ENCODE measurements around the gene EPN1. TPM values are rescaled to one million over a fixed set of nuclear protein-coding genes. Genes with fewer than 3 reads are reported as not detected.

The EPN1 gene
- polyA plus RNA-seq = 1.3 and 1.4 TPM in 2 replicates

DNA sequence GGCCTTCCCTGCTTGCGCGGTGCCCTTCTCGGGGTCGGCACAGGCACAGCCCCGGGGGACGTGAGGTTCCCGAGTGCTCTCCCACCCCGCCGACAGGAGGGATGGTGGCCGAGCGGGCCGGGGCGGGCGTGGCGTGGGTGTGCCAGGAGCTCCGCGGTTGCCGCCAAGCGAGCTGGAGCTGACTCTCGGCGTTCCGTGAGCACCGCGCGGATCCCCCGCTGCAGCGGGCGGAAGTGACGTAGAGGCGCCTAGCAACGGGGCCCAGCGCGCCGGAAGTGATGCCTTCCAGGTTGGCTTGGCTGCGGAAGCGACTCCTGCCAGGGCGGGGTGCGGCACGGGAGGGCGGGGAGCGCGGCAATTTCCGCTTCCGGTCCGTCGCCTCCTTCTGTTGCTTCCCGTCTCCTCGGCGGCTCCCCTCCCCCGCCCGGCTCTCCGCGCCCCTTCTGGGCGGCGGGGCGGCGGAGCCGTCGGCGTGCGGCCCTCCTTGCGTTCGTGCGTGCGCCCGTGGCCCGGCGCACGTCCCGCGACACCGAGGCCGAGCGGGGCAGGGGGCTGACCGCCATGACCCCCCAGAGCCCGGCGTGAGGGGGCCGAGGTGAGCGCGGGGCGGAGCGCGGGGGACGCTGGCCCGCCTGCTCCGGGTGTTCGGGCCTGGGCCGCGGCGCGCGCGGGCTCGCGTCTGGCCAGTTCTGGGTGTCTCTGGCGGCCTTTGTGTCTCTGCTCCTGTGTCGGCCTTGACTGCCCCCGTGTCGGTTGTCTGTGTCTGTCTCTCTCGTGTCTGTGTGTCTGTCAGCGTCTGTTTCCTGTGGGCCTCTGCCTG is at the start of gene EPN1:
EPN1 (plus strand) TSS at position 386 of the 820 bp plus-strand sequence. CDS start 3,402 bp downstream, outside the sequence.

DNA sequence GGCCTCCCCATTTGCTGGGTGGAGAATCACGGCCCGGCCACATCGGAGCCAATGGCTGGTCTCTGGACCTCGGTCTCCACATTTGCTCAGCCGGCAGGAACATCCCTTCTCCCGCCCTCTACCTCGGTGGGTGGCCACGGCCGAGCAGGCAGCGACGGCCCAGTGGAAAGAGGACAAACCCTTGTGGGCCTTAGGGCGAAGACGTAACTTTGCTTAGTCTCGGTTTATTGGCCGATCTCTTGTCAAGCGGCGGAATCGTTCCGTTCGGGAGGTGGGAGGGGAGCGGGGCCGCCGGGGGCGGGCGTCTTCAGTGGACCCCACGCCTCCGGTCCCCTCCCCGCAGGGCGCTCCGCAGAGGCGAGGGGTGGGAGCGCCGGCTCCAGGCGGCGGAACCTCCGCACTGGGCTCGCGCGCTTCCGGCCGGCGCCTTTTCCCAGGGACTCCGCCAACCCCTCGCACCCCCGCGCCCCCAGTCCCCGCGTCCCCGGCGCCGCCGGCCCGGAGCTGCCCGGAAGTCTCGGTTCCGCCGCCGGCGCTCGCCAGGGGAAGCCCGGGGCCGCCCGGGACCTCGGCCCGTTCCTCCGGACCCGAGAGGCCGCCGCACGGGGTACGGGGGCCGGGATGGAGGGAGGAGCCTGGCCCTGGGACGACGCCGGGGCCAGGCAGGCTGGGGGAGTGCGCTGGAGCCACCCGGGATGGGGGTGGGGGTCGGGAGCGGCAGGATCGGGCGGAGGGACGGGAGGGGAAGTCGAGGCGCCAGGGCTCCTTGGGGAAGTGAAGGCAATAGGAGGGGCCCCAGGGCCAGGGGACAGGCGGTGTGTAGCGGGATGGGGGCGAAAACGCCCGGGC is 34.2 kb upstream of the EPN1 start, which contains the start of gene ZNF580:
ZNF580 (plus strand) TSS at position 426 of the 849 bp plus-strand sequence. CDS start 1,507 bp downstream, outside the sequence.

DNA sequence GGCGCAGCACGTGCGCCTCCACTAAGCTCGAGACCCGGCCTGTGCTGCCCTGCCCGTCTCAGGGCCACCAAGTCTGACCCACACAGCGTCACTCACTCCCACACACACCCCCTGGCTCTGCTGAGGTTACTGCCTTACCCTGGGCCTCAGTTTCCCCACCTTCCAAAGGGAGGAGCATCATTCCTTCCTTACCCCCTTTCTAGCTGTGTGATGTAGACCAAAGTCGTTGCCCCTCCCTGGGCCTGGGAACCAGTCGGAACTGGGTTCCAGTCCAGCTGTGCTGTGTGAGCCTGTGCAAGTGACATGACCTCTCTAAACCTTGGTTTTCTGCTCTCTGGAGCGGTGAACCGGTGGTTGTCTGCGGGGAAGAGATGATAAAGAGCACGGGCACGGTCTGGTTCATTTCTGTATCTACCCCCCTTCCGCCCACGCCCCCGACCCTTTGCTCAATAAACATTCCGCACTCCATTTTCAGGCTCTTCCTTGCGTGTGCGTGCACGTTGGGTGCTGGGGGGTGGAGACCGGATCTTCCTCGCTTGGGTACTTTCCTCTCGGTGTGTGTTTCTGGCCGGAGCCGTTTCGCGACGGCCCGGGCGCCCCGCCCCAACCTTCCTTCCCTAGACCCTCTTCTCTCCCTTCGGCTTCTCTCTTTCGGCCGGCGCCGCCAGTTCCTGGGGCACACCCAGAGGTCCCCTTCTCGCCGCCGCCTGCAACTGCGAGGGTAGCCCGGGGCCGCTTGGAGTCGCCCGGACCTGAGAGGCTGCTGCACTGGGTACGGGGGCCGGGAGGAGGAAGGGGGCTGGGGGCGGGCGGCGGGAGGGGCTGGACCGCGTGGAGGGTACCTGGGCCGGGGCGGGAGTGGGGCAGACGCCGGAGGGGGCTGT is 31.8 kb upstream of the EPN1 start, which contains the start of gene ZNF581:
ZNF581 (plus strand) TSS at position 647 of the 884 bp plus-strand sequence. CDS start 923 bp downstream, outside the sequence.

DNA sequence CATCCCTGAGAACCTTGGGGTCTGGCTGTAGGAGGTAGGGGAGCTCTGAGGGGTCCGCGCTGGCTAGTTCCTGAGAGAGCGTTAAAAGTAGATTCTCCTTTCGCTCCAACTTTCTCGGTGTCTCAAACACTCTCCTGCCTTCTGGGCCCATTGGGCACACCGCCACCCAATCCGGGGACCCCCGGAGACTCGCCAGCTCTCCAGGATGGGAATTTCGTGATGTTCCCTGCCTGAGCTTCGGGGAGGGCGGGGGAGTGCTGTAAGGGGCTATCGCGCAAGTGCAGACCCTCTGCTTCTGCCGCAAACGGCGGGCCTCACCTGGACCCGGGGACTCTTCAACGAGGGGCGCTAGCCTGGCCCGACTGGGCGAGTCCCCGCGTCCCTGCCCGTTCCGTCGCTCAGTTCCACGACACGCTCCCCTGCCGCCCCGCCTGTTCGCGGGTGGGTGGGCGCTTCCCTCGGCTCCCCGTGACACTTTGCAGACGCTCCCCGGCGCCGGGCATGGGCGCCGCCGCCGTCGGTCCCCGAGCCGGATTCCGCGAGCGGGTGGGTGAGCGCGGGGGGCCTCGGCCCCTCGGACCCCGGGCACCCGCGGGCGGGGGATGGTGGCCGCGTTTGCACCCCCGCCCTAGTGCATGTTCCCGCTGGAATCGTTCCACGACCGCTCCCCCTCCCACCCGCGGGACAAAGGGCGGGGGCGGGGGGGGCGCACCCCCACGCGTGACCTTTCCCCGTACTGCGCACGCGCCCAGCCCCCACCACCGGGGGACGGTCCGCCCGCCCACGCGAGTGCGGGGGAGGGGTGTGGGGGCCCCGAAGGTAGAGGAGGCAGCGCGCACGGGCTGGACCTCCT is 27.1 kb upstream of the EPN1 start, which contains the start of gene CCDC106:
CCDC106 (plus strand) TSS at position 481 of the 853 bp plus-strand sequence. CDS start 835 bp downstream, outside the sequence.

DNA sequence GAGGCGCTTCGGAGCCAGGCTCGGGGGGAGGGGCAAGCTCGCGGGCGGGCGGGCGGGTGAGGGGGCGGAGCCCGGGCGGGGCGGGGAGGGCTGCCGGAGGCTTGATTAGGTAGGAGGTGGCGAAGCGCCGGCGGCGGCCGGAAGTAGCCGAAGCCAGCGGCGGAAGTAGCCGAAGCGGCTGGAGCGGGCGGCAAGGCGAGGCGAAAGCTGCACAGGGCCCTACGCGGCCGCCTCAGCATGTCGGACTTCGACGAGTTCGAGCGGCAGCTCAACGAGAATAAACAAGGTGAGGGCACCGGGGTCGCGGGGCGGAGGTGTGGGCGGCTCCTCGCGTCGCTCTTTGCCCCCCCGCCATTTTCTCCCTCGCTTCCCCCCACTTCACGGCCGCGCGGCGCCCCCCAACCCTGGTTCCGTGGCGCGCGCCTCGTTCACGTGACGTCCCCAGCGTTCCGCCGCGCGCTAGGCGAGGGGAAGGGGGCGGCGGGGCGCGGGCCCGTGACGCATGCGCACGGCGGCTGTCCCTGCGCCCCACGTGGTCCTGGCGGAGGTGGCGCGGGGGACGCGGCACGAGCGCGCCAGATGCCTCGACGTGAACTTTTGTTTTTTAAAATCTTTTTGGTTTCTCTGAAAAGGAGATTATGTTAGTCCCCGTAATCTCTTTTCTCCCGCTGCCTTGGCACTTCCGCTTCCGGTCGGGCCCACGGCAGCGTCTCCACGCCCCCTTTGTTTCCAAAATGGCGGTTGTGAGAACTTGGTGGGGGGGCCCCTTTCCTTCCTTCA is 20.0 kb upstream of the EPN1 start, which contains the start of gene U2AF2:
U2AF2 (plus strand) TSS at position 168 of the 780 bp plus-strand sequence; CDS start at position 238, 70 bp downstream.

DNA sequence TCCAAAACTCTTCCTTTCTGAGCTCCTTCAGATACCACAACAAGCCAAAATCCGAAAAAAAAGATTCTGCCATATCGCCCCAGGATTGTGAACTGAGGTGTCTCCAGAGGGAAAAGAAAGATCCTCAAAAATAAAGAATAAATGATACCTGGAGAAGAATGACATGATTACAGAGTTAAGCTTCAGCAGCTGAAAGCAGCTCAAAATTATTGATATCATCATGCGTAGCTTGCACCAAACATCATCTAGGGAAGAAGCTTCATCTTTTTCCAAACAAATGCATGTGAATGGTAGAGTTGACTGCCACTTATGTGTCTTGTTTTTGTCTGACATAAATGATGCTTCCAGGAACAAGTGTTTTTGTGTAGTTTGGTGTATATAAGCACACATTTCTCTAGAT is 63.3 kb downstream of the EPN1 start, which contains the start of gene NLRP9:
NLRP9 (minus strand) TSS at position 101 of the 400 bp plus-strand sequence; CDS start at position 73, 28 bp downstream.

DNA sequence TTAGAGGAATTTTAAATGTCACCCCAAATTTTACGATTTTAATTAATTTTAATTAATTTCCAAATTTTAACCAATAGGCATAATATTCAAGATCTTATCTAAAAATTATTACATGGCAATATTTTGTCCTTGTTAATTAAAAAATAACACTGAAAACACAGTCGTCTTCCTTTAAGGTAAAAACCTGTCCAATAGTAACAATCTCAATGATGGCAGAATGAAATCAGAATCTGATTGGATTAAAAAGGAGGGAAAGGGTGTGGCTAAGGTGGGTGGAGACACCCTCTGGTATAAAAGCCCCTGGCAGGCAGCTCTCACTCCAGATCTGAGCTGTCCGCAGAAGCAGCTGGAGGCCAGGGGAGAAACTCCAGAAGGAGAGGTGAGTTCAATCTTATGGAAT is 83.8 kb downstream of the EPN1 start, which contains the start of gene RFPL4A:
RFPL4A (plus strand) TSS at position 301 of the 400 bp plus-strand sequence. CDS start 2,704 bp downstream, outside the sequence.

Other genes with a start within 250 kb of the EPN1 start
- gene SHISA7, start 231.9 kb upstream of the EPN1 start, polyA plus RNA-seq = 0.62 TPM in 1 of 2 replicates, not detected in the other
- 0.93 and 1.2 TPM in 2 replicates for gene ISOC2, start 213.6 kb upstream of the EPN1 start, polyA plus RNA-seq
- gene C19orf85, start 210.5 kb upstream of the EPN1 start, polyA plus RNA-seq = not detected in 2 replicates
- gene ZNF628, start 198.6 kb upstream of the EPN1 start, polyA plus RNA-seq = not detected in 2 replicates
- gene NAT14, start 190.0 kb upstream of the EPN1 start, polyA plus RNA-seq = 26.9 and 43.3 TPM in 2 replicates
- 0.05 TPM in 1 of 2 replicates, not detected in the other for gene SSC5D, start 186.8 kb upstream of the EPN1 start, polyA plus RNA-seq
- not detected in 2 replicates for gene SBK2, start 138.1 kb upstream of the EPN1 start, polyA plus RNA-seq
- not detected in 2 replicates for gene SBK3, start 129.7 kb upstream of the EPN1 start, polyA plus RNA-seq
- gene ZNF579, start 94.4 kb upstream of the EPN1 start, polyA plus RNA-seq = 0.36 and 0.48 TPM in 2 replicates
- 1.7 and 4.2 TPM in 2 replicates for gene FIZ1, start 75.7 kb upstream of the EPN1 start, polyA plus RNA-seq
- 0.36 TPM in 1 of 2 replicates, not detected in the other for gene ZNF524, start 74.9 kb upstream of the EPN1 start, polyA plus RNA-seq
- 0.22 TPM in 1 of 2 replicates, not detected in the other for gene ZNF865, start 69.6 kb upstream of the EPN1 start, polyA plus RNA-seq
- 0.16 and 0.27 TPM in 2 replicates for gene ZNF784, start 50.7 kb upstream of the EPN1 start, polyA plus RNA-seq
- gene ZNF580, start 34.2 kb upstream of the EPN1 start, polyA plus RNA-seq = 8.2 and 11.4 TPM in 2 replicates
- gene ZNF581, start 31.6 kb upstream of the EPN1 start, polyA plus RNA-seq = 0.74 and 4.1 TPM in 2 replicates
- gene CCDC106, start 27.0 kb upstream of the EPN1 start, polyA plus RNA-seq = 0.35 and 0.67 TPM in 2 replicates
- gene U2AF2, start 20.2 kb upstream of the EPN1 start, polyA plus RNA-seq = 2.8 and 3.7 TPM in 2 replicates
- gene NLRP9, start 63.2 kb downstream of the EPN1 start, polyA plus RNA-seq = not detected in 2 replicates
- not detected in 2 replicates for gene RFPL4A, start 83.9 kb downstream of the EPN1 start, polyA plus RNA-seq
- gene RFPL4AL1, start 93.9 kb downstream of the EPN1 start, polyA plus RNA-seq = not detected in 2 replicates
- 0.11 and 0.24 TPM in 2 replicates for gene NLRP11, start 156.8 kb downstream of the EPN1 start, polyA plus RNA-seq
- not detected in 2 replicates for gene NLRP4, start 161.3 kb downstream of the EPN1 start, polyA plus RNA-seq